ENCODE measurements around the gene NPB.
"Not testable (repeated sequence)": the region's sequence is repeated elsewhere in the genome, so short reads cannot be mapped to it uniquely, and the experiment has no call there.

NPB gene

GRCh38 chr17:81911277-81911961 is 9.4 kb downstream of the NPB start, which contains the start of gene PCYT2:
Gene PCYT2, minus strand, starts transcription at chr17:81911399. Its CDS starts 44 bp downstream, at chr17:81911355.
- peak within 1 kb of the TSS; percentile 35 for H3K27ac Mint-ChIP-seq

GRCh38 chr17:81911969-81912368 is 9.9 kb downstream of the NPB start:
- Mint-ChIP-seq H3K9me3 (no peaks in the 10 kb centered on the region), H3K27ac (peak overlapping the region; percentile 35), H3K27me3 (no peaks in the 10 kb centered on the region), H3K4me3 (peak overlapping the region; percentile 73), H3K4me1 (peaks cover 41% of the 10 kb centered on the region), H3K36me3 (peaks cover 56% of the 10 kb centered on the region)
- ATAC-seq, result no peak

More at GRCh38 chr17:81911277-81911961, 9.4 kb downstream of the NPB start, which contains the start of gene PCYT2:
- ATAC-seq, result peak; percentile 97
- H3K27me3 Mint-ChIP-seq, result no peaks in the 10 kb centered on the region
- H3K9me3 Mint-ChIP-seq, result no peaks in the 10 kb centered on the region
- H3K4me3 Mint-ChIP-seq, result peak within 1 kb of the TSS; percentile 77
- peaks cover 61% of the 10 kb centered on the region for H3K36me3 Mint-ChIP-seq
- peaks cover 36% of the 10 kb centered on the region for H3K4me1 Mint-ChIP-seq

- no peak overlapping the region for H3K27ac Mint-ChIP-seq
- peaks cover 47% of the 10 kb centered on the region for H3K4me1 Mint-ChIP-seq
- no peaks in the 10 kb centered on the region for H3K9me3 Mint-ChIP-seq
- peaks cover 54% of the 10 kb centered on the region for H3K36me3 Mint-ChIP-seq
- no peaks in the 10 kb centered on the region for H3K27me3 Mint-ChIP-seq
- no peak for ATAC-seq
- peak overlapping the region; percentile 48 for H3K4me3 Mint-ChIP-seq
Observed at GRCh38 chr17:81912441-81913309, 10.6 kb downstream of the NPB start.

- no peak for ATAC-seq
- Mint-ChIP-seq H3K27me3 (no peaks in the 10 kb centered on the region), H3K27ac (no peak overlapping the region), H3K4me1 (peaks cover 56% of the 10 kb centered on the region), H3K4me3 (no peak overlapping the region), H3K9me3 (no peaks in the 10 kb centered on the region), H3K36me3 (peaks cover 47% of the 10 kb centered on the region)
Observed at GRCh38 chr17:81913394-81914102, 11.5 kb downstream of the NPB start.

GRCh38 chr17:81914103-81914850 is 12.2 kb downstream of the NPB start:
- Mint-ChIP-seq H3K9me3 (no peaks in the 10 kb centered on the region), H3K27ac (no peak overlapping the region), H3K4me3 (no peak overlapping the region), H3K4me1 (peaks cover 61% of the 10 kb centered on the region), H3K27me3 (no peaks in the 10 kb centered on the region), H3K36me3 (peaks cover 44% of the 10 kb centered on the region)
- ATAC-seq, result no peak

GRCh38 chr17:81915331-81915730 is 13.3 kb downstream of the NPB start:
- H3K9me3 Mint-ChIP-seq, result no peaks in the 10 kb centered on the region
- no peak overlapping the region for H3K4me3 Mint-ChIP-seq
- no peak overlapping the region for H3K27ac Mint-ChIP-seq
- H3K36me3 Mint-ChIP-seq, result peaks cover 45% of the 10 kb centered on the region
- peaks cover 51% of the 10 kb centered on the region for H3K4me1 Mint-ChIP-seq
- no peaks in the 10 kb centered on the region for H3K27me3 Mint-ChIP-seq
- no peak for ATAC-seq

- Mint-ChIP-seq H3K27me3 (no peaks in the 10 kb centered on the region), H3K36me3 (peaks cover 45% of the 10 kb centered on the region), H3K4me1 (peaks cover 49% of the 10 kb centered on the region), H3K9me3 (no peaks in the 10 kb centered on the region), H3K27ac (peak overlapping the region; percentile 79), H3K4me3 (peak overlapping the region; percentile 86)
- ATAC-seq, result no peak
Observed at GRCh38 chr17:81916234-81917001, 14.4 kb downstream of the NPB start.

GRCh38 chr17:81917565-81918332 is 15.7 kb downstream of the NPB start, which contains the start of gene SIRT7:
Gene SIRT7, minus strand, starts transcription at chr17:81918176. Its CDS starts 45 bp downstream, at chr17:81918131.
- peak within 1 kb of the TSS; percentile 79 for H3K27ac Mint-ChIP-seq
- H3K27me3 Mint-ChIP-seq, result no peaks in the 10 kb centered on the region
- peak; percentile 88 for ATAC-seq
- peak within 1 kb of the TSS; percentile 86 for H3K4me3 Mint-ChIP-seq
- no peaks in the 10 kb centered on the region for H3K9me3 Mint-ChIP-seq
- peaks cover 42% of the 10 kb centered on the region for H3K36me3 Mint-ChIP-seq
- H3K4me1 Mint-ChIP-seq, result peaks cover 44% of the 10 kb centered on the region

- Mint-ChIP-seq H3K4me1 (peaks cover 49% of the 10 kb centered on the region), H3K36me3 (peaks cover 41% of the 10 kb centered on the region), H3K27ac (peak overlapping the region; percentile 79), H3K4me3 (peak overlapping the region; percentile 86)
- not testable (repeated sequence) for H3K9me3 Mint-ChIP-seq, H3K27me3 Mint-ChIP-seq
- ATAC-seq, result peak; percentile 39
Observed at GRCh38 chr17:81918333-81918669, 16.3 kb downstream of the NPB start.

- Mint-ChIP-seq H3K9me3 (no peaks in the 10 kb centered on the region), H3K4me3 (no peak overlapping the region), H3K27ac (peak overlapping the region; percentile 79), H3K36me3 (peaks cover 36% of the 10 kb centered on the region), H3K27me3 (no peaks in the 10 kb centered on the region), H3K4me1 (peaks cover 54% of the 10 kb centered on the region)
- ATAC-seq, result no peak
Observed at GRCh38 chr17:81918832-81919545, 17.0 kb downstream of the NPB start.

- no peak for ATAC-seq
- H3K27me3 Mint-ChIP-seq, result no peaks in the 10 kb centered on the region
- H3K9me3 Mint-ChIP-seq, result no peaks in the 10 kb centered on the region
- peaks cover 55% of the 10 kb centered on the region for H3K4me1 Mint-ChIP-seq
- no peak overlapping the region for H3K27ac Mint-ChIP-seq
- H3K36me3 Mint-ChIP-seq, result peaks cover 23% of the 10 kb centered on the region
- H3K4me3 Mint-ChIP-seq, result no peak overlapping the region
Observed at GRCh38 chr17:81920612-81921536, 18.8 kb downstream of the NPB start.

GRCh38 chr17:81921537-81921862 is 19.5 kb downstream of the NPB start:
- H3K9me3 Mint-ChIP-seq, result no peaks in the 10 kb centered on the region
- peaks cover 19% of the 10 kb centered on the region for H3K36me3 Mint-ChIP-seq
- H3K4me1 Mint-ChIP-seq, result peaks cover 55% of the 10 kb centered on the region
- H3K27ac Mint-ChIP-seq, result no peak overlapping the region
- no peak for ATAC-seq
- no peaks in the 10 kb centered on the region for H3K27me3 Mint-ChIP-seq
- no peak overlapping the region for H3K4me3 Mint-ChIP-seq
